ENCODE data around the gene ARHGEF18.

DNA sequence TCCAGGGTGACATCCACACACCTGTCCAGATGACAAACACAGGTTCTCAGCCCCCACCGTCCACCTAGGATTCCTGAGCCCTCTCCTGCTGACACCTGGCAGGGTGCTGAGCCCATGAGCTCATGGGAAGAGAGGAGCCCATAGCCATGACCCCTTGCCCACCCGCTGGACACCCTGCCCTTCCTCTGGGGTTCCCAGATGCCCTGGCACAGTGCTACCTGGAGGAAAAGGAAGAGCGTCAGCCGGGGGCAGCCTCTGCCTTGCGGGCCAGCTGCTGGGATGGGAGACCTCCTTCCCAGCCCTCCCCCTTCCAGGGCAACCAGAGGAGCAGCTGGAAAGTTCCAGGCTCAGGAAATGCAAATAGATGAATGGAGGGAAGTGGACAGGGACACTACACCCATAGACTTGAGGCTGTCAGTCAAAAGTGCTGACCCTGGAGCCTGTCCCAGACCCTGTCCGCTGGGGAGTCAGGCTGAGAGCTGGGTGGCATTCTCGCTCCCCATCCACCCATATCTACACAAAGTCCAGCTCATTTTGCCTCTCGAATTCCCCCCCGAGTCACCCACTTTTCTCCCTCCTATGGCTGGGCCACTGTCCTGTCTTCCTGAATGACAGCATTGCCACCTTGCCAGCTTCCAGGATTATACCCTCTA, 12.3 kb upstream of the ARHGEF18 start:
- TF ChIP-seq, protein P1, sequence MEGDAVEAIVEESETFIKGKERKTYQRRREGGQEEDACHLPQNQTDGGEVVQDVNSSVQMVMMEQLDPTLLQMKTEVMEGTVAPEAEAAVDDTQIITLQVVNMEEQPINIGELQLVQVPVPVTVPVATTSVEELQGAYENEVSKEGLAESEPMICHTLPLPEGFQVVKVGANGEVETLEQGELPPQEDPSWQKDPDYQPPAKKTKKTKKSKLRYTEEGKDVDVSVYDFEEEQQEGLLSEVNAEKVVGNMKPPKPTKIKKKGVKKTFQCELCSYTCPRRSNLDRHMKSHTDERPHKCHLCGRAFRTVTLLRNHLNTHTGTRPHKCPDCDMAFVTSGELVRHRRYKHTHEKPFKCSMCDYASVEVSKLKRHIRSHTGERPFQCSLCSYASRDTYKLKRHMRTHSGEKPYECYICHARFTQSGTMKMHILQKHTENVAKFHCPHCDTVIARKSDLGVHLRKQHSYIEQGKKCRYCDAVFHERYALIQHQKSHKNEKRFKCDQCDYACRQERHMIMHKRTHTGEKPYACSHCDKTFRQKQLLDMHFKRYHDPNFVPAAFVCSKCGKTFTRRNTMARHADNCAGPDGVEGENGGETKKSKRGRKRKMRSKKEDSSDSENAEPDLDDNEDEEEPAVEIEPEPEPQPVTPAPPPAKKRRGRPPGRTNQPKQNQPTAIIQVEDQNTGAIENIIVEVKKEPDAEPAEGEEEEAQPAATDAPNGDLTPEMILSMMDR (IDR thresholded peaks at IDR 0.05) = no peak
- TF ChIP-seq POLR2A (IDR thresholded peaks at IDR 0.05) = no peak
